Epithelial cell of prostate (primary cell): Measurements from ENCODE around the gene AATK.

ENCODE experiments used
- DNase-seq: peaks from one replicate; pipeline ENCODE4 v3.0.0-alpha.2; 2011; ENCODE audit warnings: low read depth, low spot score
- H3K27ac ChIP-seq: fragments of 450-650 bp; 2 replicates; pipeline ENCODE4 v1.5.1; 2017; ENCODE audit warnings: mild to moderate bottlenecking

The AATK gene

DNA sequence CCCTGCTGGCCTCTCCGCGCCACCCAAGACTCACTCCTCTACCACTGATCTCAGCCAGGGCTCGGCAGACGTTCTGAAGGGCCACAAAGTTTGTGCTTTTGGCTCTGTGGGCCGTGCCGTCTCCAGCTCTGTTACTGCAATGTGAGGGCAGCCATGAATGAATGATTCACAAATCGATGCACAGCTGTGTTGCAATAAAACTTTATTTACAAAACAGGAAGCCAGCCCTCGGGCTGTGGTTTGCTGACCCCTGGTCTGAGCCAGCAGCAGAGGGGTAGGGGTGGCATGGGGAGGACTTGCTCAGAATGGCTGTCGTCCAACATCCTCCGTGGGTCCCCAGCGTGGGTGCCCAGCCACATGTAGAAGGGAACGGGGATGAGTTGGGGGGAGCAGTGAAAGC, 63.7 kb downstream of the AATK start:
- no peak for DNase-seq
- H3K27ac ChIP-seq = no peak overlapping the region

- DNase-seq = no peak
- no peak overlapping the region for H3K27ac ChIP-seq
Measured at GRCh38 chr17:81101614-81102306, 64.3 kb downstream of the AATK start.

DNA sequence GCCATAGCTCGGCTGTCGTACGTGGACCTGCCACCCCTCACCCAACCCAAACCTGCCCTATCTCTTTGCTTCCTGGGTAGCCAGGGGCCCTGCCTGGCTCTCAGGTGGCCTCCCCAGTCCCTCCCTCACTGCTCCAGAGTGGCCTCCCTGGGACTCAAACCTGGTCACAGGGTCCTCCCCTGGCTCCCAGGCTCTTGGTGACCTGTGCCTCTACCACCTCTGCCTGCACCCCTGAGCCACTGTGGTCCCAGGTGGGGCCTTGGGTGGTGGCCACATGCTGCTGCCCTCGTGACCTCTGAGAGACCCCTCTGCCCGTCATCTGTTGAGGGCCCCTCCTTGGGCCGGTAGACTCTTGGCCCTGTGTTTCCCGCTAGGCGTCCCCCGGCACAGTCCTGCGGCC, 65.4 kb downstream of the AATK start:
- H3K27ac ChIP-seq = no peak overlapping the region
- no peak for DNase-seq

GRCh38 chr17:81099888-81100287, 66.1 kb downstream of the AATK start:
- no peak for DNase-seq
- H3K27ac ChIP-seq = no peak overlapping the region

GRCh38 chr17:81097943-81098308, 68.1 kb downstream of the AATK start:
- H3K27ac ChIP-seq = peak overlapping the region; percentile 31
- DNase-seq = no peak

DNA sequence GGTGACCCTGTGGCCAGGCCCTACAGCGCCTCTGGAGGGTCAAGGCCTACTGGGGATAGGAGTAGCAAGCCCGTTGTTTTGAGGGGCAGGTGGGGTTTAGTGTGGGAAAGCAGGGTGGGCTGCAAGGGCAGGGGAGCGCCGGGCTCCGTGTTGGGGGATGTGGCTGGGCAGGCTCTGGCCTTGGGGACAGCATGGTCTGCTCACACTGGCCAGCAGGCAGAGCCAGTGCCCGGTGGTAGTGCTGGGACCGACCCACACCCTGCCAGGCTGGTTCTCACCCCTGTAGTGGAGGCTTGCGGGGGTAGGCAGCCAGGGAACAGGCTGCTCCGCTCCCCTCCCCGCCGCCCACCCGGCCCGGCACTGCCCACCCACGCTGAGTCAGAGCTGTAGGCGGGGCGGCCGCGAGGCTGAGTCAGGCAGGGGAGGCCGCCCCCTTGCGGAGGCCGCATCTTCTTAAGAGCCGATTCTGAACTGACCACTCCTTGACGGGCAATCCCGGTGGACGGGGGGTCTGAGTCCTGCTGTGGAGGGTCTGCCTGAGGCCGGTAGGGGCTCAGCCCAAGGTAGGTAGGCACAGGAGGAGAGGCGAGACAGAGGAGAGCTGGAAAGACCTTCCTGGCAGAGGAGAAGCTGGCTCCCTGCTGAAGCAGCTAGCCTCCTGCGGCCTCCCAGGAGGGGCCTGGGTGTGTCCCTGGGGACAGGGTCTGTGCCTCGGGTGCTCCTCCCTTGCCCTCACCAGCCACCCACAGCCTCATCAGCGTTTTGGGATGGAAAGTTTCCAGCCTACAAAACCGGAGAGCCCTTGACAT, 68.7 kb downstream of the AATK start:
- no peak for DNase-seq
- H3K27ac ChIP-seq = peak overlapping the region; percentile 31

- H3K27ac ChIP-seq = peak overlapping the region; percentile 31
- no peak for DNase-seq
Measured at GRCh38 chr17:81096741-81097133, 69.3 kb downstream of the AATK start.

GRCh38 chr17:81095383-81095762, 70.6 kb downstream of the AATK start:
- peak overlapping the region; percentile 73 for H3K27ac ChIP-seq
- no peak for DNase-seq

- H3K27ac ChIP-seq = peak overlapping the region; percentile 73
- DNase-seq = peak; percentile 97
Measured at GRCh38 chr17:81094509-81095382, 71.3 kb downstream of the AATK start.

DNA sequence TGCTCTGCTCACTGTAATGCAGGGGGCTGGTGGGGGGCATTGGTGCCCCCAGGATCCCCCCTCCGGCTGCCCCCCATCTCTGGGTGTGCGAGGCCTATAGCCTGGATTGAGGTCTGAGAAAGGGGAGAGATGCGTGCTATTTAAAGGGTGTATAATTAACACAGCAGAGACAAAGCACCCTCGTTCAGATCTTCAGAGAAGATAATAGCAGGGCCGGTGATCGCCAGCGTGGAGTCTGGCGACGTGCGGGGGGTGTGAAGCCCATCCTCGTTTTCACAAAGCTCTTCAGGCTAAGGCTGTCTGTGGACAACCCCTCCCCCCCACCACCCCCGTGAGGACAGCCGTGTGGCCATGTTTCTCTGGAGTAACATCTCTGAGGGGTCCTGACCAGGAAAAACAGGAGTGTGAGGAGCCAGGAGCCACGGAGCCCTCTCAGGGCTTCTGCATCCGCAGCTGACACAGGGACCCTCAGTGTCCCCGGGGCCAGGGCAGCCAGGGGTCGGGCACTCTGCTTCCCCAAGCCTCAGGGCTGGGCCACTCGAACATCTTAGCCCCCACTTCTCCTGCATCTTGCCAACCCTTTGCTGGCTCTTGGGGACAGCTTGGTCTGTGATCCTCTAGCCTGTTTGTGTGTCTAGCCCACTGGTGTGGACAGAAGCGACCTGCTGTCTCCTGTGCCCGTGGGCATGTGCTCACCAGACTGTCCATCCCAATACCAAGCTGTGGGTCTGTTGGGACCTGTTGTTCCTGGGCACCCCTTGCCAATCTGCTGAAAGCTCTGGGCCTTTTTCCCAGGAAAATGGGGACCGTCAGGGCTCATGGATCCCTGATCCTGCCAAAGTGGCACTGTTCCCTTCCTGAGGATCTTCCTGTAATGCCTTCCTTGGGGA, 72.2 kb downstream of the AATK start:
- H3K27ac ChIP-seq = peak overlapping the region; percentile 73
- DNase-seq = no peak

DNA sequence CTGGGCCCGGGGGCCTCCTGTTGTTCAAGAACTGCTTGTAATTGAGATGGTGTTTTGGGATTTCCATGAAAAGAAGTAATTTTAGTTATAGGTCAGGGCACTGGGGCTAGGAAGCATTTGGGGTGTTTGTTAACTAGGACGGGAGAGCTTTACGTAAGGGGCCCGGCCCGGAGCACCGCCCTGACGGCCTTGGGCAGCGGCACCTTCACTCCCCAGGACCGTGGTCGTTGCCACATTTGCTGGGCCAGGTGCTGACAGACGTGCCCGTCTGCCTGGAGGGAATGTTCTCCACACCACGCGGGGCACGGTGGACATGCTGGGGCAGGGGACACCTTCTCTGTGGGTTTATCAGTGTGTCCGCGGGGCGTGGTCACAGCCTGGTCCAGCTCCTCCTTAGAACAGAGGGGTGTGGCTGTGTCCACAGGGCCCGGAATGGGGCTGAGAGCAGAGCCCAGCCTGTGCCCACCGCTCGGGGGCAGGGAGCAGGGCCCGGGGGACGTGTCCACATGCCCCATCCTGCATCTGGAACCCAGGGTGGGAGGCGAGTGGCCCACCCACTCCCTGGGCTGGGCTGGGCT, 73.4 kb downstream of the AATK start:
- H3K27ac ChIP-seq = peak overlapping the region; percentile 9
- DNase-seq = no peak

DNA sequence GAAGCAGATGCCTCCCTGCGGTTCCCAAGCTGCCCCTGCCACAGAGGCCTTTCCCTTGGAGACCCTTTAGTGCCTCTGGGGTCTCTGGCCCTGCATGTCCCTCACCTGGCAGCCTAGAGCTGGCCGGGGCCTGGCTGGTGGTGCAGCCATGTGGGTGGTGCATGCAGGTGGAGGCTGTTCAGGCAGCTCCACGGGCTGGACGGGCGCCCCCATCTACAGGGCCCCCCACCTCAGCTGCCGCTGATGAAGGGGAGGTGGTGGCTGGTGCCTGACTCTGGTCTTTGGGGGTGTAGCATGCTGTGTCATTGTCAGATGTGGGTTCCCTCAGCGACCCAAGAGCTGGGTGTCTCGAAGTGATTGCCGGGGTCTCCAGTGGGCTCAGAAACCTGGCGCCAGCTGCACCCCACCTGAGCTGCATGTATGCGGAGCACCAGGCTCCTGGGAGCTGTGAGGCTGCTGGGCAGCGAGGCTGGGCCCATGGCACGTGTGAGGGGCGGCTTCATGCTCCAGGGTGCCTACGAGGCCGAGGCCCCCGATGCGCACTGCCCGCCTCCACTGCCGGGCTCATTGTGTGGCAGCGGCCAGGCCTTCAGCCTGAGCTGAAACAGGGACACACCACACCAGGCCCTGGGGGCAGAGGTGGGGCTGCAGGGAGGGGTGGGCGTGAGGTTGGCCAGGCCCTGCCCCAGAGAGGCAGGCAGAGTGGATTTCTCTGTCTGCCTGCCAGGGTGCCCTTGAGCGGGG, 74.1 kb downstream of the AATK start:
- DNase-seq = no peak
- peak overlapping the region; percentile 9 for H3K27ac ChIP-seq

DNA sequence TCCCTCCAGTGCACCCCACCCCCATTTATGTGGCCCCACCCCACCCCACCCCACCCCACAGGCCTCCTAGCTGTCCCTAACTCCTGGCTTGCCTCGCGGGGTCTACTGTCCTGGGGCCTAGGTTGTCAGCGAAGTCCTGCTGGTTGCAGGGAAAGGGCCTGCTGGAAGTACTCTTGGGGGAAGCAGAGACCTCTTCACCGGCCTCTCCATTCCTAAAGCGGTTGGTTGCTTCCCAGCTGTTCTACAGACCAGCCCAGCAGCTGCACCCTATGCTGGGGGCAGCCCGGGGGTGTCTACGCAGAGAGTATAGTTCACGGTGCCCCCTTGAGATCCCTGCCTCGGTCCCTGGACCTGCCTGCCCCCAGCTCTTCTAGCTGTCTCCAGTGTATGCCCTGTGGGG, 74.9 kb downstream of the AATK start:
- no peak for DNase-seq
- H3K27ac ChIP-seq = no peak overlapping the region

- peak overlapping the region; percentile 21 for H3K27ac ChIP-seq
- no peak for DNase-seq
Measured at GRCh38 chr17:81090361-81091136, 75.5 kb downstream of the AATK start.

GRCh38 chr17:81086789-81087551, 79.1 kb downstream of the AATK start:
- peak overlapping the region; percentile 80 for H3K27ac ChIP-seq
- peak; percentile 88 for DNase-seq

DNA sequence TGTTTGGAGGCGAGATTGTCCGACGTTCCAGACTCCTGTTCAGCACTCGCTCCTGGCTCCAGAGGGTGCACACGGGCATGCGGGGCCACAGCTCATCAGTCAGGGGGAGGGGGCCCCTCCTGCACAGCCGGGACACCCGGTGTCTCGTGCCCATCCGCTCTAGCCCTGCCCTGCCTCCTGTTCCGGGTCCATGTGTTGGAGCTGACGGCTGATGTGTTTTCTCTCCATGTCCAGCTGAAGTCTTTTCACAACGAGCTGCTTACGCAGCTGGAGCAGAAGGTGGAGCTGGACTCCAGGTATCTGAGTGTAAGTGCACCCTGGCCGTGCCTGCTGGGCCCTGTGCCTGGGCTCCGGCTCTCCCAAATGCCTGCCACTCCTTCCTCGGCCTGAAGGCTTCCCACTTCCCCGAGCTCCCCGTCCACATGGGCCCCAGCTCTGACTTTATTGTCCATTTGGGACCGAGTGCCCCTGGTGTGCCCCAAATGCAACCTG, 80.6 kb downstream of the AATK start:
- no peak overlapping the region for H3K27ac ChIP-seq

DNA sequence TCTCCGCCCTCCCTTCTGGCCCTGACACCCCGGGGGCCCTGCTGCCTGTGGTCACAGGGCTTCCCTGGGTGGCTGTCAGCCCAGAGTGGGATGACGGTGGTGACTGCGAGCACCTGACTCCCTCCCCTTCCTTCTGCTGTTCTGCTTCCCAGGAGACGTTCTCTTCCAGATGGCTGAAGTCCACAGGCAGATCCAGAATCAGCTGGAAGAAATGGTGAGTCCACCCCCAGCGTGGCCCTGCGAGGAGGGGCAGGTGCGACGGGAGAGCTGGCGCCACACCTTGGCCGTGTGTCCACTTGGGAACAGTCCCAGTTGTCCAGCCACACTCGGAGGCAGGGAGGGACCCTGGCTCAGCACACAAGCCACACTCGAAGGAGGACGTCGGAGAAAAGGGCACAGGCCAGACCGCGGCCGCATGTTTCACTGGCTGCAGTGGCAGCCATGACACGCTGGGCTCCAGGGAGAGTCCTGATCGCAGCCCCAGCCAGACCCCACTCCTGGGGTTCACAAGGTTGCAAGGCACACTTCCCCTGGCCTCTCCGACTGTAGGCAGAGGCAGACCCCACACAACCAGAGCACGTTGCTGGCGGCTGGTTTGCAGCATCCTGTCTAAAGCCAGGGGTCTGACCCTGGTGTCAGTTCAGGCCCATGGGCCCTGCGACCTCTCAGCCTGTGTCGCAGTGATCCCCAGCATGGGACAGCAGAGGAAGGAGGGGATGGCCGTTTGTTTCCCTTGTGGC, 81.2 kb downstream of the AATK start:
- no peak overlapping the region for H3K27ac ChIP-seq
- no peak for DNase-seq

More for the DNA sequence above, 80.6 kb downstream of the AATK start:
- DNase-seq = no peak
